OCI-LY3 (cell line): ENCODE results near the gene CALHM6.

Experiments used
- EZH2phosphoT487 ChIP-seq: fragments of 200-600 bp; shearing (Covaris generic); IDR thresholded peaks from 2 replicates; pipeline ENCODE4 v1.6.1; 2018; ENCODE audit warnings: antibody characterized with exemption, mixed run types, low read depth
- TF ChIP-seq, protein P1 (sequence below): fragments of 200-600, 300-600 bp; sonication (generic); IDR thresholded peaks from 2 replicates; pipeline ENCODE4 v1.5.1; 2014; ENCODE audit warnings: antibody characterized with exemption, low read length, low read depth

DNA sequence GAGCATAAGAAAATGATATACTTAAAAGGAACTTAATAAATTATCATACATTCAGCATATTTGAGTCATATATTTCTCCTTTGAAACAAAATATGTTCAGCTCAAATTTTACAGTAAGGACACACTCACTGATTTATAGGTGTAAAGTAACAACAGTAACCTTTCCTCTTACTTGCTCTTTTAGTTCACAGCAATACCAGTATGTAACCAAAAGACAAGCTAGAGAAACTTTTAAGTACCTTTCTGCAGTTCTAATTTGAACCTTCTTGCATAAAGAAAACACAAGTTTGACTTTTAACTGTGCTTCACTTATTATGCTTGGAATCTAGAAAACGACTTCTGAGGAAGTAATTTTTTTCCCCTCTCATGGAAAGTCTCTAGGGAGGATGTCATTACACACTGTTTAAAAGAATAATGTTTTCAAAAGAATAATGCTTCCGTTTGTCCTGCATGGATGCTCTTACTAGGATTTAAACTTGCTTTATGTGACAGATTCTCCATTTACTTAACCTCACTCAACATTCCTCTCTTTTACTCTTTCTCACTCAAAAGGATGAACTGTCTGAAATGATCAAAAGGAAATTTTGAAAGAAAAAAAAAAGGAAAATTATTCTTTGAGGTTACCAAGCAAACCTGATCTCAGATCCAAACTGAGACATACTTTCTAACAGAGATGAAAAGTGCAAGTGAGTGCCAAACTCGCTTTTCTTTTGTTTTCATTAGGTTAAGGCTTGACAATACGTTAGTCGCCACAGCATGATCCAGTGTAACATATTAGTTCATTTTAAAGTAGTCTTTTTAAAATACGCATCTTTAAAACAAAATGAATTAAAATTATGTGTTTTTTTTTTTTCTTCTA lies 22.4 kb upstream of the CALHM6 start:
- TF ChIP-seq, protein P1, sequence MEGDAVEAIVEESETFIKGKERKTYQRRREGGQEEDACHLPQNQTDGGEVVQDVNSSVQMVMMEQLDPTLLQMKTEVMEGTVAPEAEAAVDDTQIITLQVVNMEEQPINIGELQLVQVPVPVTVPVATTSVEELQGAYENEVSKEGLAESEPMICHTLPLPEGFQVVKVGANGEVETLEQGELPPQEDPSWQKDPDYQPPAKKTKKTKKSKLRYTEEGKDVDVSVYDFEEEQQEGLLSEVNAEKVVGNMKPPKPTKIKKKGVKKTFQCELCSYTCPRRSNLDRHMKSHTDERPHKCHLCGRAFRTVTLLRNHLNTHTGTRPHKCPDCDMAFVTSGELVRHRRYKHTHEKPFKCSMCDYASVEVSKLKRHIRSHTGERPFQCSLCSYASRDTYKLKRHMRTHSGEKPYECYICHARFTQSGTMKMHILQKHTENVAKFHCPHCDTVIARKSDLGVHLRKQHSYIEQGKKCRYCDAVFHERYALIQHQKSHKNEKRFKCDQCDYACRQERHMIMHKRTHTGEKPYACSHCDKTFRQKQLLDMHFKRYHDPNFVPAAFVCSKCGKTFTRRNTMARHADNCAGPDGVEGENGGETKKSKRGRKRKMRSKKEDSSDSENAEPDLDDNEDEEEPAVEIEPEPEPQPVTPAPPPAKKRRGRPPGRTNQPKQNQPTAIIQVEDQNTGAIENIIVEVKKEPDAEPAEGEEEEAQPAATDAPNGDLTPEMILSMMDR, result no peak
- no peak for TF ChIP-seq EZH2phosphoT487
